Measurements from ENCODE around the gene FRMD4A.
"Not testable (repeated sequence)": the region's sequence is repeated elsewhere in the genome, so short reads cannot be mapped to it uniquely, and the experiment has no call there.

The FRMD4A gene

DNA sequence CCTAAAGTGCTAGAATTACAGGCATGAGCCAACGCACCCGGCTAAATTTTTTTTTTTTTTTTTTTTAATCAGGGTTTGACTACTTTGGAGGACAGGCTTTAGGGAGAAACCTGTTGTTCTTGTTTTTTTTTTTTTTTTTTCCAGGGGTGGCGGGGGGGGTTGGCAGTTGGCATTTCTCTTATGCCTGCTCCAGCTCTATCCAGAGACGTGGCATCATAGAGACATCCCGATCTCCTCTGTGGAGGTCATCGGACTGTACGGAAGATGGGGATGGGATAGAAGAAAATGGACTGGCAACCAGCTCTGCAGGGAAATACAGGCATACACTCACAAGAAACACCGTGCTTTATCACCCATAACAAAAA, 613.2 kb downstream of the FRMD4A start:
- no peak for ATAC-seq
- Mint-ChIP-seq H3K27ac (no peak overlapping the region), H3K9me3 (no peaks in the 10 kb centered on the region), H3K36me3 (ENCODE audit: low read depth) (no peaks in the 10 kb centered on the region), H3K4me3 (peak overlapping the region; percentile 38), H3K4me1 (peaks cover 25% of the 10 kb centered on the region), H3K27me3 (no peaks in the 10 kb centered on the region)
- no peak for DNase-seq

DNA sequence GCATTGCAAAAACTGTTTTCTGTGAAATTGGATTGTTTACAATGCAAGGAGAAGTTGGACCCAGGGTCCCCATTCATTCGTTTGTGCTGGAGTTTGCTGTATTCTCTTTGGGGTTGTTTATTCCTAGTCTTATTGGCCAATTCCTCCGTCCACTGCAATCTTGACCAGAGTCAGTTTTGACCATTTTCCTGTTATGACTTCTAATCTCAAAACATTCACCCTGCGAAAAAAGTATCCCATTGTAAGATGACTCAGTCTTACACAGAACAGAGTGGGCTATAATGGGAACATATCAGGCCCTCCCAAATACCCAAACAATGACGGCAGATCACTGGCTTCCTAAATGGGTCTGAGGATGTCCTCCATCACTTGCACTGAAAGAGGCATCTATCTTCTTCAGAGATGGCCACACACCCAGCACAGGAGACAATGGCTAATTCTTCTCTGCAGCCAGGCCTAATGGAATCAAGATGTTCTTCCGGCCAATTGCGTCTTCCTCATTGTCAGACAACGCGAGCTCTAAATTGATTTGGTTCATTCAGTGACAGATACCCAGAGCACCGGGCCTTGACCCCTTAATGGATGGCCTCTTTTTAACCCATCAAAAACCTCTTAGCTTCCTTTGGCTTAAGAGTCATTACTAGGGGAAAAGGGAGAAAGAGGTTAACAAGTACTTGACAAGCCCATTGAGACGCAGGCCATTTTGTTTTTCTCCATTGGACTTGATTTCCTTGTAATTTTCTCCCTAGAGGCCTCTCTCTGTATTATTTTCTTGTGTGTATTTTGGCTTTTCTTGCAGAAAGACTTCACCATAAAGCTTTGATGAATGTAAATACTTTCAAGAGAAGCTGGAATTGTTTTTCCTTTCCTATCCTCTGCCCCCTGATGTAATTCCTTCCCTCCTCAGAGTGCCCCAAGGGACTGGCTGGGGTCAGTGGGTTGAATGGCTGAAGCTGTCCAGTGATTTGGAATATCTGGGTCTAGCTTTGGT, 614.3 kb downstream of the FRMD4A start:
- H3K27me3 Mint-ChIP-seq: no peaks in the 10 kb centered on the region
- no peaks in the 10 kb centered on the region for H3K36me3 Mint-ChIP-seq (ENCODE audit: low read depth)
- ATAC-seq: no peak
- no peak overlapping the region for H3K4me3 Mint-ChIP-seq
- no peak overlapping the region for H3K27ac Mint-ChIP-seq
- peaks cover 32% of the 10 kb centered on the region for H3K4me1 Mint-ChIP-seq
- no peaks in the 10 kb centered on the region for H3K9me3 Mint-ChIP-seq
- DNase-seq: no peak

DNA sequence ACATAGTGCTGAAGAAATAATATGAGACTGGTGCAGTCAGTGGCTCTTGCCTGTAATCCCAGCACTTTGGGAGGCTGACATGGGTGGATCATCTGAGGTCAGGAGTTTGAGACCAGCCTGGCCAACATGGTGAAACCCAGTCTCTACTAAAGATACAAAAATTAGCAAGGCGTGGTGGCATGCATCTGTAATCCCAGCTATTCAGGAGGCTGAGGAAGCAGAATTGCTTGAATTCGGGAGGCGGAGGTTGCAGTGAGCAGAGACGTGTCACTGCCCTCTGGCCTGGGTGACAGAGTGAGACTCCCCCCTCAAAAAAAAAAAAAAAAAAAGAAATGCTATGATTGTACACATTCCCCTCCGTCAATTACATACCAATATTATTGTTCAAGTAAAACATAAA, 615.1 kb downstream of the FRMD4A start:
- H3K27me3 Mint-ChIP-seq; H3K4me3 Mint-ChIP-seq; DNase-seq; ATAC-seq; H3K9me3 Mint-ChIP-seq; H3K36me3 Mint-ChIP-seq (ENCODE audit: low read depth); H3K27ac Mint-ChIP-seq: not testable (repeated sequence)
- H3K4me1 Mint-ChIP-seq: peaks cover 32% of the 10 kb centered on the region

DNA sequence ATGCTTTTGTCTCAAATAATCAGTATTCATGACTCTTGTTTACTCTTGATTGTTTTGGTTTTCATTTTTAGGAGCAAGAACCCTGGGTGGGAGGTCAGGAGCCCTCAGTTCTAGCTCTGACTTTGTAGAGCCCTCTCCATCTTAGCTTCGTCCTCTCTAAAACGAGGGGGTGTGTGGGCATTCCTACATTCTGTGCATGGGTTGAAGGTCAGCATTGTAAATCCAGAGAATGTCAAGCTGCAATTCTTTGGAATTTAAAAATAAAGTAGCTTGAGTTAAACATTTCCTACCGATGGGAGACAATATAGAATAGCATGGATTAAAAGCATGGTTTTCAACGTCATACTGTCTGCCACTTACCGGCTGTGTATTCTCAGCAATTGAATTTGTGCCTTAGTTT, 615.6 kb downstream of the FRMD4A start:
- Mint-ChIP-seq H3K36me3 (ENCODE audit: low read depth) (no peaks in the 10 kb centered on the region), H3K27me3 (peaks cover 3% of the 10 kb centered on the region), H3K4me1 (peaks cover 32% of the 10 kb centered on the region), H3K27ac (no peak overlapping the region), H3K4me3 (no peak overlapping the region), H3K9me3 (no peaks in the 10 kb centered on the region)
- ATAC-seq: no peak
- DNase-seq: no peak

DNA sequence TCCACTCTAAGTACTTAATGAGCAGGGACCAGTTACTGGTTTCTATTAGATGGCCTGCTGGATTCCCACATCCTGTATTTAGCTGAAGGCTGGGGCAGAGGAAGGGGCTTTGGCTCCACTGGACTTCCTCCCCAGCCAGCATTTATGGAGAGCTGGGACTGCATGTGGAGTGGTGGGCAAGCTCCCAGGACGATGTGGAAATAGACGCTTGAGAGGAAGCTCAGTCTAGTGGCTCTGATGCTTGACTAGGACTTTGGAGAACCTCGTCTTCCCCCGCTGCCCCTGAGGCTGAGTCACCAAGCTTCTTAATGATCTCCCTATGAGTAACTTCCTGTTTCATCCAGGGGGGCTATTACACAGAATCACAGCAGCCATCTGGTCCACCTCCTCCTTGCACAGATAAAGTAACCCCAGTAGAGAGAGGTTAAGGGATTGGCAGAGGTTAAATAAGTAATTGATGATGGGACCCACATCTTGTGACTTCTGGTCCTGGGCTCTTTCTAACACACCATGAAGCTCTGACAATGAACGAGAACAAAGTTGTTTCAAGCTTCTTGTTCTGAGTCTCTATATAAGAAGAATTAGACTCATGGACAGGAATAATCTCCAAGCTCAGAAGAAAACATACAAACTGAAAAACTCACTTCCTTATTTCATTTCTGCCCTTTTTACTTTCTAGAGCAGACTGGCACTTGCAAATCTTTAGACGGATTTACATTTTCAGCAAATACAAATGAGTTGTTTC, 617.7 kb downstream of the FRMD4A start:
- Mint-ChIP-seq H3K4me3 (no peak overlapping the region), H3K27ac (no peak overlapping the region), H3K36me3 (ENCODE audit: low read depth) (no peaks in the 10 kb centered on the region), H3K4me1 (peaks cover 27% of the 10 kb centered on the region), H3K9me3 (no peaks in the 10 kb centered on the region), H3K27me3 (peaks cover 7% of the 10 kb centered on the region)
- peak; percentile 58 for DNase-seq
- ATAC-seq: peak; percentile 97

DNA sequence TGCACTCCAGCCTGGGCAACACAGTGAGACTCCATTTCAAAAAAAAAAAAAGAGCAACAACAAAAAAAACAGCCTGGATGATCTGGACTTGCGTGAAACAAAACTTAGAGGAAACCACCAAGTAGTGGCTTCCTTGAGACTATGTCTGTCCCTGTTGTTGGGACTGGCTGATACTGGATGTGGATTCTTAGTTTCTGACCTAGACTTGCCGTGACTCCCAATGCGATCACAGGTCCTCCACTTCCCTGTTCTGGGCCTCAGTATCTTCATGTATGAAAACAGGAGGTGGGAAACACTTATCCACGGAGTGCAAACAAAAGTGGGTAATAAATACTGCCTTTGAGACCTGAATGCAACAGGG, 618.3 kb downstream of the FRMD4A start:
- Mint-ChIP-seq H3K36me3 (ENCODE audit: low read depth) (no peaks in the 10 kb centered on the region), H3K9me3 (no peaks in the 10 kb centered on the region), H3K4me3 (no peak overlapping the region), H3K27me3 (peaks cover 13% of the 10 kb centered on the region), H3K27ac (no peak overlapping the region), H3K4me1 (peaks cover 26% of the 10 kb centered on the region)
- no peak for ATAC-seq
- no peak for DNase-seq

DNA sequence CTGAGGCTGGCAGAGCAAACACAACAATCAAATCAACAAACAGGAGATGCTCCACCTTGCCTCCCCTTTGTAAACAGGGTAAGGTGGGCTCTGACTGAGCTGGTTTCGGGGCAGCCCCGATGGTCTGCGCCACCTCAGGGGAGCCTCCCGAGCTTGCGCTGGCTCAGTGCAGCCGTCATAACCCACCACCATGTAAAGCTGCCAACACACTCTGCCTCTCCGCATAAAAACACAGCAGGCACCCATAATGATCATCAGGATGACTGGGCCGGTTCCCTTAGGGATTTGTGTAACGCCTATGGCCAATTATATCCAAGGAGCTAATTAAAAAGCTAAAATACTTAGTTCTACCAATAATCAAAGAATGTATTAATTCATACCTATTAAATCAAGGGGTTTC, 619.4 kb downstream of the FRMD4A start:
- Mint-ChIP-seq H3K4me3 (no peak overlapping the region), H3K27ac (no peak overlapping the region), H3K36me3 (ENCODE audit: low read depth) (no peaks in the 10 kb centered on the region), H3K27me3 (peaks cover 24% of the 10 kb centered on the region), H3K4me1 (peaks cover 37% of the 10 kb centered on the region), H3K9me3 (no peaks in the 10 kb centered on the region)
- ATAC-seq: no peak
- DNase-seq: no peak

DNA sequence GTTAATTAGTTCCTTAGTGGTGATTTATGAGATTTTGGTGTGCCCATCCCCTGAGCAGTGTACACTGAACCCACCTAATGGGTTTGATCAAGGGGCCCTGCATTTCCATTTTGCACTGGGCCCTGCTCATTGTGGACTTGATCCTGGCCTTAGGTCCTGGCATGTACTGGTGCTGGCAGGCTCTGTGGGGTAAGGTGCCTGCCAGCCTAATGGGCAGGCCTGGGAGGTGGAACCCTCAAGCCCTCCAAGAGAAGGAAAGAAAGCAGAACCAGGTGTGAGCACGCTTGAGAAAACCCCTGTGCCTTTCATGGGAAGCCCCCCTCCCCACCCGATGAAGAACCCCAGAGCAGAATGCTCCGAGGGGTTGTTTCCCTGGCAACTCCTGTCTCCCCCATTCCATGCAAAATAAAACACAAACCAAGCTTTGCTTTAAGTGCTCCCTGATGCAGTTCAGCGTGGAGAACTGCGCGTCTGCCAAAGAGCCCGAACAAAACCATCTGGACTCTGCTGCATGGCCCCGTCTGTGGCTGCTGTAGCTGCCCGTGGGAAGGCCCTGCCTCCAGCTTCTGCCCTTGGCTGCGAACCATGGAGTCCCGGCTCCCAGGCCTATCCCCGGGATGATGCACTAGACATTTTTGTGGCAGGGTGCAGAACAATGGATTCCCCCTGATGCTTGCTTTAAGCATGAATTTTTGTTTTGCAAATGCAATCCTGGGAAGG, 620.6 kb downstream of the FRMD4A start:
- Mint-ChIP-seq H3K9me3 (no peaks in the 10 kb centered on the region), H3K36me3 (ENCODE audit: low read depth) (no peaks in the 10 kb centered on the region), H3K4me1 (peaks cover 37% of the 10 kb centered on the region), H3K27me3 (peaks cover 28% of the 10 kb centered on the region), H3K27ac (no peak overlapping the region), H3K4me3 (no peak overlapping the region)
- ATAC-seq (no peak), DNase-seq (no peak)

DNA sequence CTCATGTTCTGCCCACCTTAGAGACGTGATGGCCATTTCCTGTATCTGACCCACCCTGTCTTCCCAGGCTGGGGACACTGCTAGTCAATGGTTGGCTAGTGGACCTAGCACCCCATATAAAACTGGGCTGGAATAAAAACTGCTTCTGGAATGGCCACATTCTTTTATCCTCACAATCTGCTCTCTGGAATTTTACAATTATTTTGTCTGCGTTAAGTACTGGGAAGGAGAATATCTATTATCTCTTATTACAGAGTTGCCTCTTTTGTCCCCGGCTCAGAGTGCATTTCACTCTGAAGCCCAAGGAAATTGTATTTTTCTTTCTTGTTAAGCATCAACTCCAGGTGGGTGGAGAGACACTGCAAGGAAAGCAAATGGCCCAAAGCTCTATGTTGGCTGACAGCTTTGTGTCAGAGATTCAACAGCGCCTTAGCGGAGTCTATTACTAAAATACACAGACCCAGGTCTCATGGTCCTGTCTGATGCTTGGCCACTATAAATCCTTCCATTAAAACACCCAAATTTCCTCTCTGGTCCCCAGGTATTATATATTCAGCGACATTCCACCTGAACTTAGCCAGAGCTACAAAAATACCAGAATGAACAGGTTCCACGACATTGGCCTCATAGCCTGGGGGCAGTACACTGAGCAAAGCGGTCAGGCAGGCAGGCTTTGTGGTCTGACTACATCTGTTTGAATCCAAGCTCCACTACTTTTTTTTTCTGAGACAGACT, 622.3 kb downstream of the FRMD4A start:
- ATAC-seq (no peak), DNase-seq (no peak)
- no peak overlapping the region for H3K4me3 Mint-ChIP-seq
- no peak overlapping the region for H3K27ac Mint-ChIP-seq
- H3K27me3 Mint-ChIP-seq: peaks cover 28% of the 10 kb centered on the region
- no peaks in the 10 kb centered on the region for H3K36me3 Mint-ChIP-seq (ENCODE audit: low read depth)
- H3K4me1 Mint-ChIP-seq: peaks cover 37% of the 10 kb centered on the region
- H3K9me3 Mint-ChIP-seq: no peaks in the 10 kb centered on the region

DNA sequence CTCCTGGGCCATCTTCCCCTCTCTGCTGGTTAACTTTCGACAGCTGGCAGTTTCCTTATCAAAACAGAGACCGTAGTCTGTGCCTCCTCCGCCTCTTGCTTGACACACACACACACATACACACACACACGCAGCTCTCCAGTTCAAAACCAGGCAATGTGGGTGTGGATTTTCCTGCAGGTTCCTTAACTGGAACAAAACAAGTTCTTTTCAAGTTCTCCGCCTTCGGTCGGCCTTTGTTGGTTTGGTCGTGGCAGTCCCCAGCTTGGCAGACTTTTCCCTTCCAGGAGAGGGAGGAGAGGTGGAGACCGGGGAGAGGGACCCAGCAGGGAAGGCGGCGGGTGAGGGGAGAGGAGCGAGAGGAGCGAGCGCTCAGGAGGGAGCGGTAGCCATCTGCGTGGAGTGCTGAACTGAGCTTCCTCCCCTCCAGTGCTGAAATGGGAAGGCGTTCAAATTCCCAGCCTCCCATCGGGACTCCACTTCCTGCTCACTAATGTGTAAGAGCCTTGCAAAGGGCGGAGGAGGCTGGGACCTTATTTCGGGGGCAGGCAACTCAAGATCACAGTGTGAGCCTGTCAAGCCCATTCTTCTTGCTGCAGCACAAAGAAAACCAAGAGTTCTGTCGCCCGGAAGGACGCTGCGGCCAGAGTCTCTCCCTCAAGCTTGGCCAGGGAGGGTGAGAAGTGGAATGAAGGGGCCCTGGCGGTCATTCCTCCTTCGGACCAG, 623.4 kb downstream of the FRMD4A start:
- Mint-ChIP-seq H3K27ac (no peak overlapping the region), H3K4me1 (peaks cover 26% of the 10 kb centered on the region)

DNA sequence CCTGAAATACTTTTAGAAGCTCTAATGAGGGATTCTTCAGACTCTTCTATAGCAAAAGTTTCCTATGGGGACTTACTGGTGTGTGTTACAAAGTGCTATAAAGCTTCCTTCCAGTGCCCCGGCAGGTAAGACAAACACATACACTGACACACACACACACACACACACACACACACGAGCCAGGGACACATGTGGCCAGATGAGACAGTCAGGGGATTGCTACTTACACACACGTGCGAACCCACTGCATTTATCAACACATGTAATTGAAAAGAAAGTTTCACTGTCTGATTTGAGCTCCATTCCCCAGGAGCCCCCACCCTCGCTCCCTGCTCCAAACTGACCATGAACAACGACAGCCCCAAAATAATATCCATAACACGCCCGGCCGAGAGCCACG, 624.1 kb downstream of the FRMD4A start:
- Mint-ChIP-seq H3K27ac (no peak overlapping the region), H3K4me1 (peaks cover 21% of the 10 kb centered on the region), H3K27me3 (peaks cover 33% of the 10 kb centered on the region), H3K36me3 (ENCODE audit: low read depth) (no peaks in the 10 kb centered on the region), H3K4me3 (peak overlapping the region; percentile 68), H3K9me3 (no peaks in the 10 kb centered on the region)
- DNase-seq (no peak), ATAC-seq (no peak)

More for the DNA sequence above, 623.4 kb downstream of the FRMD4A start:
- peak overlapping the region; percentile 68 for H3K4me3 Mint-ChIP-seq
- H3K9me3 Mint-ChIP-seq: no peaks in the 10 kb centered on the region
- H3K27me3 Mint-ChIP-seq: peaks cover 33% of the 10 kb centered on the region
- H3K36me3 Mint-ChIP-seq (ENCODE audit: low read depth): no peaks in the 10 kb centered on the region
- DNase-seq (peak; percentile 7), ATAC-seq (peak; percentile 47)

DNA sequence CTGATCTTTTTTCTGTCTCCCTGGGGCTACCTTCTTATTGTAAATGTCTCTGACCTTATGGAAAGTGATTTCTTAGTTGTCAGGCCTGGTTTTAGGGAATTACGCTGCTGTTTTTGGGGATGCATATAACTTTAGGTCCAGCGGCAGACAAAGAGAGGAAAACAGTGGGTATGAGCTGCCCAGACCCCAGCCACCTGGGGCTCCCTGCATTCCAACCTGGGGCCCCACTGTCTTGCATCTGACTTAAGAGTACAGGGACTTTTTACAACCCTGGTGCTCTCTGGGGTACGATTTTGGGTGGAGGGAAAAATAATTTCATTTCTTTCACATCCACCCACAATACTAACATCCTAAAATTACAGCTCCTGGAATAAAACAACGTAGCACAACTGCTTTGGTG, 624.5 kb downstream of the FRMD4A start:
- Mint-ChIP-seq H3K4me1 (peaks cover 21% of the 10 kb centered on the region), H3K27ac (no peak overlapping the region), H3K27me3 (peaks cover 35% of the 10 kb centered on the region), H3K4me3 (no peak overlapping the region), H3K36me3 (ENCODE audit: low read depth) (no peaks in the 10 kb centered on the region), H3K9me3 (no peaks in the 10 kb centered on the region)
- no peak for DNase-seq
- no peak for ATAC-seq

DNA sequence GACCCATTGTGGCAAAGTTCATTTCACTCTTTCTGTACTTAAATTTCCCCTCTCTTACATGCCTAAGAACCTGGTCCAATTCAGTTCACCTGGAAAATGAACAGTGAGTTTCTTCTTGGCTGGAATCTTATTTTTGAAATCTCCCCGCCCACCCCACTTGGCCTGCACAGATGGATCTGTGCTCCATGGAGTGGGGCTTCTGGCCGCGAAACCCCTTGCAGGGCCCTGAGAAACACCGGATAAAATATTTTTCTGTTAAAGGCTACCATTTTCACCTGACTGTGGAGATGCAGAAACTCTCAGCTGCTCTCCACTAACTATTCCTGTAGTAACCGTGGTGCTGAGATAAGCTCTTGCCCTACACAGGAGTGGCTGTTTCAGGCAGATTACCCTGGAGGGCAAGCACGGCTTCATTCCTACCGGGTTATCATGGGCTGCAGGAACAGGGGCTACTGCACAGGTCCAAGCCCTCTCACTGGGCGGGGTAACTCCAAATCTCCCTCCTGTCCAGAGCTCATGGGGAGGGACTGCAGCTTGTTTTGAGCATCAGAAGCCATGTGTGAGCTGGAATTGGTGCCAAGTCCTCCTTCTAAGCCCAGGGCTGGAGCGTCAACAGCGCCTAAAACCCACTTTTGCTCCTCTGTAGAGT, 625.1 kb downstream of the FRMD4A start:
- Mint-ChIP-seq H3K4me3 (no peak overlapping the region), H3K27ac (no peak overlapping the region), H3K36me3 (ENCODE audit: low read depth) (no peaks in the 10 kb centered on the region), H3K9me3 (no peaks in the 10 kb centered on the region), H3K4me1 (peaks cover 21% of the 10 kb centered on the region), H3K27me3 (peaks cover 36% of the 10 kb centered on the region)
- no peak for ATAC-seq
- no peak for DNase-seq
